Stimulated activated CD8-positive, alpha-beta memory T cell treated with anti-CD3 and anti-CD28 coated beads, Interleukin-12 subunit alpha, Interleukin-12 subunit beta, amount 100 ng/mL, for 24 hours (primary cell): ENCODE measurements around the gene CRTC3.
"Not testable (repeated sequence)": the region's sequence is repeated elsewhere in the genome, so short reads cannot be mapped to it uniquely, and the experiment has no call there.

Source experiments
- DNase-seq: peaks from one replicate; pipeline ENCODE4 v3.0.0-alpha.2; 2020; ENCODE audit errors: extremely low read depth

CRTC3 gene

GRCh38 chr15:90520365-90520764 is 9.4 kb upstream of the CRTC3 start:
- DNase-seq, result no peak

GRCh38 chr15:90523373-90523772 is 6.3 kb upstream of the CRTC3 start:
- DNase-seq, result no peak

- not testable (repeated sequence) for DNase-seq
These were observed 5.5 kb upstream of the CRTC3 start for GRCh38 chr15:90524018-90524803.

- no peak for DNase-seq
These were observed 732 bp upstream of the CRTC3 start for GRCh38 chr15:90529011-90529370.

- DNase-seq, result no peak
These were observed 728 bp downstream of the CRTC3 start for GRCh38 chr15:90530250-90531051.

- DNase-seq, result no peak
These were observed 1.4 kb downstream of the CRTC3 start for GRCh38 chr15:90531147-90531546.

- no peak for DNase-seq
These were observed 5.5 kb downstream of the CRTC3 start for GRCh38 chr15:90535254-90535653.

- no peak for DNase-seq
These were observed 10.1 kb downstream of the CRTC3 start for GRCh38 chr15:90539789-90540188.

GRCh38 chr15:90540768-90541167 is 11.0 kb downstream of the CRTC3 start:
- no peak for DNase-seq

- DNase-seq, result no peak
These were observed 15.4 kb downstream of the CRTC3 start for GRCh38 chr15:90545095-90545494.

GRCh38 chr15:90547540-90547939 is 17.8 kb downstream of the CRTC3 start:
- DNase-seq, result no peak

- DNase-seq, result no peak
These were observed 21.2 kb downstream of the CRTC3 start for GRCh38 chr15:90550919-90551318.

- DNase-seq, result no peak
These were observed 22.6 kb downstream of the CRTC3 start for GRCh38 chr15:90552162-90552928.

- DNase-seq, result no peak
These were observed 23.1 kb downstream of the CRTC3 start for GRCh38 chr15:90552929-90553211.

- no peak for DNase-seq
These were observed 23.6 kb downstream of the CRTC3 start for GRCh38 chr15:90553248-90553745.

- DNase-seq, result no peak
These were observed 27.7 kb downstream of the CRTC3 start for GRCh38 chr15:90557186-90558084.

- DNase-seq, result no peak
These were observed 28.4 kb downstream of the CRTC3 start for GRCh38 chr15:90558171-90558573.

- DNase-seq, result no peak
These were observed 29.4 kb downstream of the CRTC3 start for GRCh38 chr15:90559119-90559518.

- DNase-seq, result no peak
These were observed 30.6 kb downstream of the CRTC3 start for GRCh38 chr15:90560229-90560776.

GRCh38 chr15:90561344-90562244 is 31.9 kb downstream of the CRTC3 start:
- no peak for DNase-seq
